HG03196 (cell line): ENCODE data around the gene USP7.
"Not testable (repeated sequence)": the region's sequence is repeated elsewhere in the genome, so short reads cannot be mapped to it uniquely, and the experiment has no call there.

ENCODE experiments used
- ATAC-seq: cut with Tn5 transposase; IDR thresholded peaks from one replicate; pipeline ENCODE4 v1.9.1; 2021; ENCODE audit not compliant: unreplicated experiment

USP7 gene

GRCh38 chr16:8928467-8928957, 35.2 kb downstream of the USP7 start:
- no peak for ATAC-seq

- ATAC-seq: no peak
These were observed 36.9 kb downstream of the USP7 start for GRCh38 chr16:8926827-8927226.

- ATAC-seq: no peak
These were observed 38.3 kb downstream of the USP7 start for GRCh38 chr16:8925455-8925854.

- no peak for ATAC-seq
These were observed 39.5 kb downstream of the USP7 start for GRCh38 chr16:8924214-8924613.

- ATAC-seq: no peak
These were observed 40.5 kb downstream of the USP7 start for GRCh38 chr16:8923199-8923598.

GRCh38 chr16:8921347-8921984, 42.2 kb downstream of the USP7 start:
- ATAC-seq: no peak

DNA sequence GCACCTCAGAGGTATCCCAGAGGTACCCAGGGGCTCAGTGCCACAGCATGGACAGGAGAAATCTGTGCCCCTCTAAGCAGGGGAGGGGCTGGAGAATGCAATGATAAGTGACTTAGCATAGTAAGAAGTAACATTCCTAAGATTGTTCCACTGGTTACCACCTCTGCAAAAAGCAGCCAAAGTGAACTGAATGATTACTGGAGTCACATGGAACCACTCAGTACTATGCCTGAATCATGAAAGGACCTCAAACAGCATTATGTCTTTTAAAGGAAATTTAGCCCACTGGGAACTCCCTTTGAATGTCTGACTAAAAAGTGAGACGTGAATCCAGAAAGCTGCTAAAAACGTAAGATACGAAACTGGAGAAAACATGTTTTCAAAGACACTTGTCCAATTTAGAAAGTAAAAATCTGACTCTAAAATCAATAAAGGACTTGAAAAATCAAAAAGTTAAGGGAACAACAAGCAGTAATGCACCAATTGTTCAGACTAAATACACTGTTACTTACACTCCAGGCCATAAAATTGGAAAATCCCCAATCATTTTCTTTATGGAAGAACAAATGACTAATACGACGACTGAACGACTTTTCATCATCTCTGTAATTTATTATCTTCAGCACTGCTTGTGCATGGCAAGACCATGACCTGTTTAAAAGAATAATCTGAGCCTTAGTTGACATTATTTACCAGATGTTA, 42.9 kb downstream of the USP7 start:
- no peak for ATAC-seq

- ATAC-seq: no peak
These were observed 43.7 kb downstream of the USP7 start for GRCh38 chr16:8919934-8920462.

DNA sequence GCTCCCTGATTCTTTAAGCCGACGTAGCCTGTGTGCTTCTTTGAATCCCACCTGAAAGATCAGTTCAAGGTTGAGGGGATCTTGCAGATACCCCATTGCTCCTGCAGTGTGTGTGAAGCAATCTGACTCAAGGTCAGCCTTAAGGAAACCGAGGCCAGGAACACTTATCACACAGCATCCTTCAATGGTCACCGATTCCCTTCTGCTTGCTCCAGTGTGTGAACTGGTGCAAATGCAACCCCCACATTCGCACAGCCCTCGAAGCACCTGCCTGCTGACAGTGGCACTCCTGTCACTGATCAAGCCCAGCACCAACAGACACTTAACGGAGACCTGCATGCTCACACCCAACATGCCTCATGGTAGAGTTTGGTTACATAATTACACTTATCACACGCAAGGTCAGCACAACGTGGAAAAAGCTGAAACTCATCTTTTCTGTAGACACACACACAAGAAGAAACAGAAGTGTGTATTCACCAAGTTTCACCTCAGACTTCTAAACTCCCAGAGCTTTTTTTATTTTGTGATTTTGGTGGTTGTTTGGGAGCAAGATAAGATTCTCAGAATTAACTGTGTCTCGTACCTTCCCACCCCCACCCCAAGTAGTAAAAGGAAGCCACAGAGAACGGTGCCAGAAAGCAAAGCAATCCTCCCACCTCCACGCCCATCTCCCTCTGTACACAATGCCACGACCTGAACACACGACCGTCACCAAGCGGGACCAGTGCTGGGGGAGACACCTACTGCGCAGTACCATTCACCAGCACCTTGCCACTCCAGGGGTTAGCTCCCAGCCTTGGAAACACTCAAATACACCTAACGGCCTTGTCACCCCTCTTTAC, 44.4 kb downstream of the USP7 start:
- no peak for ATAC-seq

GRCh38 chr16:8917336-8917735, 46.4 kb downstream of the USP7 start:
- ATAC-seq: not testable (repeated sequence)

DNA sequence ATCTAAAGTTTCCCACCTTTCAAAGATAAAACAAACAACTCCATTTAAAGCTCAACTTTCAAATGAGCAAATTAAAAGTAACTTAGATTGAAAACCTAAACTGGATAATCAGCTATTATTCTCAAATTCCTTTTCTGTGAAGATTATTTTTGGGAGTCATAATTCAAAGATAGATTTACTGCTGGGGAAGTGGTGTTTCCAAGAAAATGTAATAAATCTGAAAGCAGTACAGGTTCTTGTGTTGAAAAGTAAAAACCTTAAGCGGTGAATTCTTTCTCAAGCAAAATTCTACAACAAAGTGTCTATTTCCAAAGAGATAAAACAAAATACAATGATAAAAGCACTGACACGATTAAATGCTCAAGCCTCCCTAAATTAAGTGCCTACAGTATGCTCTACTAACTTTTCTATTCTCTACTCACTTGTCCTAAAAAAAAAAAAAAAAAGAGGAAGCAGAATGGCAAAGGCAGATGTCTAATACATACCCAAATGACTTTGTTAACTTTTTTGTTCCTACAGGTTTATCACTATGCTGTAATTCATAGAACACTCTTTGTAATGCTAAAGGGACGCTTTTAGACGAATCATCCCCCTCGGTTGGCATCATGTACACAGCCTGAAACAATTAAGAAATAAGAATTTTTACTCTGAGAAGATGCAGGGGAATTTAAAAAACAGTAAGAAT, 47.0 kb downstream of the USP7 start:
- no peak for ATAC-seq

DNA sequence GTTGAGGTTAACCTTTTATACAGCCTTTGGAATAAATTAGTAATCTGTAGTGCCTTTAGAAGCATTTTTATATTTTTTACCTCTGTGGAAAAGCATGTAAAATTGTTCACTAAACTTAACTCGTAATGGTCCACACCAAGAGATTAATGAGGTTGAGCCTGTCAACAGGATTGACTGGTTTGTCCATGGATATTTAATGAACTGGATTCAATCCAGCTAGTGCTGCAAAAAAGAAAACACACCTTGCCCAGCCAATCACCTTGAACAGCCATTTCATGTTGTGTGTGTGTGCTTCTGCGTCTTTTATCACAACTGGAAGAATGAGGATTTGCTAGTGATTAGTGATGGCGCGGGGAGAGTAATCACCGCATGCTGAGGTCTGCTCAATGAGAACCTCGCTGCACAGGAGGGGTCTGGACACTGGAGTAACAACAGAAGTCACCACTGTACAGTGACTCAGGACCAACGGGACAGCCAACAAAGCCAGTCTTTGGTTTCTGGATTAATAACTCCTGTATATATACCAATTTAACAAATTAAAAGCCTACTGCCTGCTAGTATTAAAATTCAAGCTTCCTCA, 47.9 kb downstream of the USP7 start:
- no peak for ATAC-seq

DNA sequence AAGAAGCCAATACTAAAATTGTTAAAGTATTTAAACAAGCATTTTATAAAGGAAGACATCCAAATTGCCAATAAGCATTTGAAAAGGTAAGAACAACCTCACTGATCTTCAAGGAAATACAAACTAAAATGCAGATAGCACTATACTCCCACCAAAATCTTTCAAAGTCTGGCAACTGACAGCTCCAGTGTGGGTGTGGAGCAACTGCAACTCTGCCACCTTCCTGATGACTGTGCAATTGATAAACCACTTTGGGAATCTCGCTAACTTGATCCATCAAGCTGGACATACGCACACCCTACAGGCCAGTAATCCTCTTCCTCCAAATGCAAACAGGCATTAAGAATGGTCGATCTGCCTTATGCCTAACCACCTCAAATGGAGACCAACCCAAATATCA, 49.6 kb downstream of the USP7 start:
- no peak for ATAC-seq

DNA sequence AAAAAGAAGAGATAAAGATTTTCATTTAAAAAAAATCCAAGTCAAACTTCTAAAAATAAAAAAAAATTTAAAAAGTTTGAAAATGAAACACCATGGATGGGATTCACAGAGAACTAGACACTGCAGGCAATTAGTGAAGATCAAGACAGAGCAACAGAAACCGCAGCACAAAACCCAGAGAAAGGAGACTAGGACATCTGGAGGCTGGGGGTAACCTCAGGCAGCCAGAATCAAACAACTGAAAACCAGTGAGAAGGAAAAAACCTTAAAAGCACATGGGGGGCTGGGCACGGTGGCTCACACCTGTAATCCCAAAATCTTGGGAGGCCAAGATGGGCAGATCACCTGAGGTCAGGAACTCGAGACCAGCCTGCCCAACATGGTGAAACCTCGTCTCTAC, 50.9 kb downstream of the USP7 start:
- ATAC-seq: no peak

- no peak for ATAC-seq
These were observed 52.9 kb downstream of the USP7 start for GRCh38 chr16:8910811-8911210.

- no peak for ATAC-seq
These were observed 54.8 kb downstream of the USP7 start for GRCh38 chr16:8908810-8909468.

- no peak for ATAC-seq
These were observed 56.6 kb downstream of the USP7 start for GRCh38 chr16:8907096-8907495.

DNA sequence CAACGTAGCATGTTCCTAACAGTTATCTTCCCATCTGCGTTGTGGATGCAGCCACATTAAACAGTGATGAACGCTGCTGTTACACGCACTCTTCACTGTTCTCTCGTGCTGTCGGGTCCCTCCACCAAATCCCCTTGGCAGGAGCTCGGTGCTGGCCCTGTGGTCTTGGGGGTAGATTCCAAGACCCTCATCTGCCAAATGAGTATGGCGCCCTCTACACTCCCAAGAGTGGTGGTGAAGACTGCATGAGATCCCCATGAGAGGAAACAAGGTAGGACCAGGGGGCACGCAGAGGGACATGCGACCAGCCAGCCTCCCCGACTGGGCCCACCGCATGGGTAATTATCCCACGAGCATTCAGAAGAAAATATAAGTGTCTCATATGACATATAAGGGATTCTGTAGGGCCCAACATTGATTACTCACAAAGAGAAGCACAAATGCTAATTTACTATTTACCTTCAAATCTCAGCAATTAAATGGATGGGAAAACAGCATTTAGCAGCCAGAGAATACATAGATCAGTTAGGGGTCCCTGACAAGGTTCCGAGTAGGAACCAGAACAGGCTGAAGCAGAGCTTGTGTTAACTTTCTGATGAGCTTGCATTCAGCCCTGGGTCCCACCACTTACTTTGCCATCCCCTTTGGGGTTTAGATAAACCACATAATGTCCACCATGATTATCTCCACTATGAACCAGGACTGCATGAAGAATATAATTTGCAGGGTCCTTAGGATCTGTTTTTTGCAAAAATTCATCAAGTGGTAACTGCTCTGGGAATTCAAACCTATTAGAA, 57.7 kb downstream of the USP7 start:
- no peak for ATAC-seq

DNA sequence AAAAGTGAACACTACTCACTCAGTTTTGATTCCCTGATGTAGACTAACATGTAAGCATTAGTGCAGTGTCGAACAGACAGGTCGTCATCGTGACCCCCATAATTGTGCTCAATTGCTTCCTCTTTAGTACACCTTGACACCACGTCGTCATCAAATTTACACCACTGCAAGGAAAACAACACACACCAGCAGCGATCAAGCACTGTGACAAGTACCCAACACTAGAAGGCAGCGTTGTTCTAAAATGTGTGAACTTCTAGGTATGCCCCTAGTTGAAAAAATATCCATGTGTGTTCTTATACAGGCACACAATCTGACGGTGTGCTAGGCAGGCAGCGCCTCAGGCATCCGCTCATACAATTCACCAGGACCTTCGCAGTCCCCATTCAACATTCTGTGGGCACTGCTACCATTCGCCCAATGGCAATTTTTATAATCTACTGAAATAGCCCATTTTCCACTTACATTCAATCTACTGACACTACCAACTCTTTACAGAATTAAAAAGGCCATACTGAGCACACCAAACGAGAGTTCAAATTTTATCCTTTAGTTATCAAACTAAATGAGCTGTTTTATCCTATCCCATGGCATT, 58.4 kb downstream of the USP7 start:
- no peak for ATAC-seq
